T-cell (primary cell): ENCODE measurements around the gene CYP2W1. TPM values are rescaled to one million over a fixed set of nuclear protein-coding genes. Genes with fewer than 3 reads are reported as not detected.
A peak's percentile ranks its signal among the peaks of the same experiment; 100 is the strongest.
"Not testable (repeated sequence)": the region's sequence is repeated elsewhere in the genome, so short reads cannot be mapped to it uniquely, and the experiment has no call there.

ENCODE experiments used
- ATAC-seq, 4 experiments: fragments of 200-7000 bp in 3 of 4; fragments of 150-1000 bp in 1 of 4; cut with Tn5 transposase; replicated peaks in 1 of 4; 1 replicate in 3 of 4; 2 replicates in 1 of 4; pipeline ENCODE4 v1.10.0; 2021; ENCODE audit warnings: moderate library complexity in 3 of 4, mild to moderate bottlenecking in 2 of 4, moderate number of reproducible peaks in 1 of 4
- CTCF ChIA-PET, 2 donors: fragments of 300-600 bp; sonication (Branson Sonifier 250); formaldehyde crosslinking; loops; one replicate each; lab custom pipeline; 2022; ENCODE audit warnings: antibody characterized with exemption in 2 of 2; lab: Charles Lee
- POLR2A ChIA-PET, 2 donors: fragments of 300-600 bp; sonication (Branson Sonifier 250); formaldehyde crosslinking; loops; one replicate each; lab custom pipeline; 2022; ENCODE audit warnings: antibody characterized with exemption in 2 of 2; lab: Charles Lee
- DNase-seq, 35 experiments: peaks; one replicate each; pipeline versions ENCODE4 v3.0.0 to v3.0.0-alpha.2; 2013 to 2023
- H3K27ac ChIP-seq: one replicate; pipeline ENCODE4 v1.5.1; 2013; ENCODE audit warnings: low read length
- H3K27me3 ChIP-seq, 2 experiments: replicated peaks in 1 of 2; 1 replicate in 1 of 2; 2 replicates in 1 of 2; pipeline versions ENCODE4 v1.6.1 to v1.7.0; 2013; ENCODE audit warnings: low read length in 1 of 2, mixed read lengths in 1 of 2; ENCODE audit not compliant: control insufficient read depth in 2 of 2, insufficient read depth in 2 of 2; ENCODE audit errors: extremely low read depth in 1 of 2
- H3K36me3 ChIP-seq, 2 donors: 1 replicate in 1 of 2; 2 replicates in 1 of 2; pipeline versions ENCODE4 v1.6.1 to v1.7.0; 2013; ENCODE audit warnings: low read length in 1 of 2; ENCODE audit not compliant: control insufficient read depth in 2 of 2, insufficient read depth in 1 of 2; ENCODE audit errors: extremely low read depth in 1 of 2
- H3K4me1 ChIP-seq, 2 experiments: 1 replicate in 1 of 2; 2 replicates in 1 of 2; pipeline versions ENCODE4 v1.6.1 to v1.7.0; 2013; ENCODE audit warnings: low read length in 2 of 2, mixed read lengths in 1 of 2; ENCODE audit not compliant: insufficient read depth in 2 of 2, control insufficient read depth in 1 of 2; ENCODE audit errors: extremely low read depth in 1 of 2
- H3K4me3 ChIP-seq, 2 donors: 1 replicate in 1 of 2; 2 replicates in 1 of 2; pipeline versions ENCODE4 v1.5.1 to v1.7.0; 2013; ENCODE audit warnings: mild to moderate bottlenecking in 2 of 2, low read length in 1 of 2, moderate library complexity in 1 of 2; ENCODE audit not compliant: control insufficient read depth in 1 of 2; ENCODE audit errors: extremely low read depth in 1 of 2
- H3K9me3 ChIP-seq: 2 replicates; pipeline ENCODE4 v1.7.0; 2013
- H3K27ac Mint-ChIP-seq, 2 donors: one replicate each; pipeline ENCODE4 v1.8.0; 2020 to 2021; ENCODE audit warnings: mild to moderate bottlenecking in 2 of 2, mixed read lengths in 2 of 2
- H3K27me3 Mint-ChIP-seq, 2 donors: one replicate each; pipeline ENCODE4 v1.8.0; 2021 to 2022; ENCODE audit warnings: mixed read lengths in 2 of 2
- H3K36me3 Mint-ChIP-seq: one replicate; pipeline ENCODE4 v1.8.0; 2021; ENCODE audit warnings: mixed read lengths
- H3K4me1 Mint-ChIP-seq, 3 donors: one replicate each; pipeline ENCODE4 v1.8.0; 2020 to 2022; ENCODE audit warnings: mixed read lengths in 3 of 3, mild to moderate bottlenecking in 1 of 3
- H3K4me3 Mint-ChIP-seq, 3 donors: one replicate each; pipeline ENCODE4 v1.8.0; 2020 to 2022; ENCODE audit warnings: mild to moderate bottlenecking in 3 of 3, mixed read lengths in 3 of 3, moderate library complexity in 3 of 3
- H3K9me3 Mint-ChIP-seq, 3 donors: one replicate each; pipeline ENCODE4 v1.8.0; 2020 to 2022; ENCODE audit warnings: mixed read lengths in 3 of 3
- WGBS: methylation state at CpG from one replicate; pipeline ENCODE4 v1.1.5; 2013; ENCODE audit warnings: missing lambda C conversion rate; ENCODE audit not compliant: insufficient coverage; 5-methylcytosine and 5-hydroxymethylcytosine counted together
- total RNA-seq, 35 experiments: library from RNA in 6 of 35; stranded (reverse) in 6 of 35; fragments of 120-200 nt in 1 of 35; gene quantifications; one replicate each; pipeline versions ENCODE4 v1.2.1 to v1.2.4 and lab custom pipeline; 2013 to 2026

The CYP2W1 gene
- total RNA-seq, 5 donors from 2014 or later (not counting 1 experiment from before 2014, with no cell fraction given) = 0.19 TPM; not detected in 4

DNA sequence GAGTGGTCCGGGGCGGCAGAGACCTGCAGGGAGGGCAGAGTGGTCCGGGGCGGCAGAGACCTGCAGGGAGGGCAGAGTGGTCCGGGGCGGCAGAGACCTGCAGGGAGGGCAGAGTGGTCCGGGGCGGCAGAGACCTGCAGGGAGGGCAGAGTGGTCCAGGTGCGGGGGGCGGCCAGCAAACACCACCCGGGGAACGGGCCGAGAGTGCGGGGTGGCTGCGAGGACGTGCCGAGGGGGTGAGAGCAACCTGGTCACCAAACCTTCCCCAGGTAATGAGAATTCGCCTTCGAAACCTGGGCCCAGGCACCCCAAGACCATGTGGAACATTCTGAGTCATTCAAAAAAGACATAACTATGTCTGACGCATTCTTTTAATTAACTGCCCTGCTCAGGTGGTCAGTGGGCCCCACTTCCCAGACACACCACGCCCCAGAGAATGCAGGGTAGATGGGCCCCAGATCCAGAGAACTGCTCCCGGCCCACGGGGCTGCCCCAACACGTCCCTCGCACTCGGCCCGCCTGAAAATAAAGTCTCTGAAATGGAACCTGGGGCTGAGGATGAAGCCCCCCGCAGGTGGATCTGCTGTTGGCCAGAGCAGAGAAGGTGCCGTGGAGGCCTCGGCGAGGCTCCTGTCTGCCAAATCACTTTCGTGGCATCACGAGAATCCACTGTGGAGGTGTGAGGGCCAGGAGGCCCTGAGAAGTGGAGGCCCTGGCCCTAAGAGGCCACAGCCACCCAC is 48.9 kb downstream of the CYP2W1 start:
- Histone ChIP-seq H3K27ac (no peak overlapping the region), H3K4me1 (peaks cover 7 to 51% of the 10 kb centered on the region in 2 experiments), H3K36me3 (no peaks in the 10 kb centered on the region), H3K4me3 (no peak overlapping the region), H3K9me3 (no peaks in the 10 kb centered on the region), H3K27me3 (no peaks in the 10 kb centered on the region)
- ChIA-PET POLR2A (no interaction called here), CTCF (no interaction called here)
- DNase-seq (no peak), ATAC-seq (no peak)
- H3K36me3 Mint-ChIP-seq = no peaks in the 10 kb centered on the region
- no peaks in the 10 kb centered on the region for H3K9me3 Mint-ChIP-seq
- H3K27ac Mint-ChIP-seq = no peak overlapping the region
- peaks cover 40 to 54% (median 47%) of the 10 kb centered on the region in 3 donors for H3K4me1 Mint-ChIP-seq
- 97% methylated on average over 22 of the region's 33 CpGs for WGBS
- H3K27me3 Mint-ChIP-seq = no peaks in the 10 kb centered on the region
- no peak overlapping the region for H3K4me3 Mint-ChIP-seq

DNA sequence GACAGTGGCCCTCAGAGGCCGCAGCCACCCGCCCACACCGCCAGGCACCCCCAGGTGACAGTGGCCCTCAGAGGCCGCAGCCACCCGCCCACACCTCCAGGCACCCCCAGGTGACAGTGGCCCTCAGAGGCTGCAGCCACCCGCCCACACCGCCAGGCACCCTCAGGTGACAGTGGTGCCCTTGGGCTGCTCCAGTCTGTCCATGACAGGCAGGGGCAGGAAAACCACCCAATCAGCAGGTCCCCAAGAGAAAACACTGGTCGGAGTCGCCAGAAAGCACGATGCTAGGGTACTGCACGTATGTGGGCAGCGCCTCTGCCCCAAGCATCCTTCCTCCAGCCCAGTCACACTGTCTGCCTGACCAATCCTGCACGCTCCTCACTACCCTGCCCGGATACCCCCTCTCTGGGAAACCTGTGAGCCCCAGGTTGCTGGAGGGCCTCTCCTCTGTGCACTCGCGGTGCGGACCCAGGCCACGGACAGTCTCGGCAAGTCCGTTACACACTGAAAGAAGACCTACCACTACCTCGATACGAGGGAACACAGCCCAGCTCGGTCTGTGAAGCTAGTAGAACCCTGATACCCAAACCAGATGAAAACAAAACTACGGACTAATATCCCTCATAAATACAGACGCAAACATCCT is 49.7 kb downstream of the CYP2W1 start:
- no peak for ATAC-seq
- Mint-ChIP-seq H3K9me3 (no peaks in the 10 kb centered on the region), H3K27ac (no peak overlapping the region), H3K4me1 (peaks cover 40 to 48% (median 41%) of the 10 kb centered on the region in 3 donors), H3K27me3 (no peaks in the 10 kb centered on the region), H3K4me3 (peak overlapping the region in 1 of 3 donors; percentile 69), H3K36me3 (no peaks in the 10 kb centered on the region)
- POLR2A ChIA-PET = no interaction called here
- DNase-seq = no peak
- no peaks in the 10 kb centered on the region for H3K36me3 ChIP-seq
- 94% methylated on average over 25 of the region's 25 CpGs for WGBS
- H3K27me3 ChIP-seq = no peaks in the 10 kb centered on the region
- H3K4me1 ChIP-seq = peaks cover 7 to 46% of the 10 kb centered on the region in 2 experiments
- CTCF ChIA-PET = no interaction called here
- peak overlapping the region; percentile 56 for H3K27ac ChIP-seq
- no peak overlapping the region for H3K4me3 ChIP-seq
- no peaks in the 10 kb centered on the region for H3K9me3 ChIP-seq

DNA sequence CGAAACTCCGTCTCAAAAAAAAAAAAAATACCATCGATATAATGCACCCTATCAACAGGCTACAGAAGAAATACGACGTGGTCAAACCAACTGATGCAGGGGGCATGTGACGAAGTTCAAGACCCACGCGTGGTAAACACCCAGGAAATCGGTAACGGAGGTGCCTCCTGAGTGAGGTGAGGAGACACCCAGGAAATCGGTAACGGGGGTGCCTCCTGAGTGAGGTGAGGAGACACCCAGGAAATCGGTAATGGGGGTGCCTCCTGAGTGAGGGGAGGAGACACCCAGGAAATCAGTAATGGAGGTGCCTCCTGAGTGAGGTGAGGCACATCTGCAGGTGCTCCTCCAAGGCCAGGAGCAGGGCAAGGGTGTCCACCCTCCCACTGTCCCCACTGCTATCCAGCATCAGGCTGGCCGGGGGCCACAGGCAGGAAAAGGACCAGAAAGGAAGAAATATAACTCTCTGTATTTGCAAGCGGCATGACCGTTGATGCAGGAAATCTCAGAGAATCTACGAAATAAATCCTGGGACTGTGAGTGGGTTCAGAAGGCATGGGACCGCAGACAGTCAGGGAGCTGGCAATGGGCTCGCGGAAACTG is 50.7 kb downstream of the CYP2W1 start:
- no peaks in the 10 kb centered on the region for H3K9me3 Mint-ChIP-seq
- peaks cover 7 to 42% of the 10 kb centered on the region in 2 experiments for H3K4me1 ChIP-seq
- ATAC-seq = peak; percentile 54 to 80 (median 61)
- no peaks in the 10 kb centered on the region for H3K9me3 ChIP-seq
- POLR2A ChIA-PET = no interaction called here
- peaks cover 39 to 48% (median 41%) of the 10 kb centered on the region in 3 donors for H3K4me1 Mint-ChIP-seq
- peak overlapping the region in 1 of 2 donors; percentile 3 for H3K4me3 ChIP-seq
- H3K36me3 Mint-ChIP-seq = no peaks in the 10 kb centered on the region
- WGBS = 54% methylated on average over 5 of the region's 20 CpGs
- H3K27me3 Mint-ChIP-seq = no peaks in the 10 kb centered on the region
- CTCF ChIA-PET = interaction anchor here in 1 of 2 donors (0.6 kb wide), 1 partner anchor 1949 kb away, joined by 4 read pairs; no protein-coding TSS in a partner anchor
- H3K36me3 ChIP-seq = no peaks in the 10 kb centered on the region
- peak overlapping the region; percentile 56 for H3K27ac ChIP-seq
- H3K27ac Mint-ChIP-seq = peak overlapping the region; percentile 42 to 81
- no peaks in the 10 kb centered on the region for H3K27me3 ChIP-seq
- peak in 32 of 35 experiments; percentile 16 to 66 (median 47) for DNase-seq
- H3K4me3 Mint-ChIP-seq = peak overlapping the region; percentile 21 to 69 (median 55)

DNA sequence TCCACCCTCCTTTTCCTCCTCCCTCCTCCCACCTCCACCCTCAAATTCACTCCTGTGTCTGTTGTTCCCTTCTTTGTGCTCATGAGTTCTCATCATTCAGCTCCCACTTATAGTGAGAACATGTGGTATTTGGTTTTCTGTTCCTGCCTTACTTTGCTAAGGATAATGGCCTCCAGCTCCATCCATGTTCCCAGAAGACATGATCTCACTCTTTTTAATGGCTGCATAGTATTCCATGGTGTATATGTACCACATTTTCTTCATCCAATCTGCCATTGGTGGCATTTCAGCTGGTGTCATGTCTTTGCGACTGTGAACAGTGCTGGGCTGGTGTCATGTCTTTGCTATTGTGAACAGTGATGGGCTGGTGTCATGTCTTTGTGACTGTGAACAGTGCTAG is 51.8 kb downstream of the CYP2W1 start:
- POLR2A ChIA-PET, H3K4me3 Mint-ChIP-seq, H3K27me3 Mint-ChIP-seq, H3K36me3 ChIP-seq, H3K36me3 Mint-ChIP-seq, H3K4me3 ChIP-seq, H3K27me3 ChIP-seq, CTCF ChIA-PET, H3K27ac ChIP-seq, H3K27ac Mint-ChIP-seq, DNase-seq, ATAC-seq, H3K9me3 Mint-ChIP-seq, H3K9me3 ChIP-seq: not testable (repeated sequence)
- peaks cover 30 to 40% (median 33%) of the 10 kb centered on the region in 3 donors for H3K4me1 Mint-ChIP-seq
- H3K4me1 ChIP-seq = peaks cover 7 to 30% of the 10 kb centered on the region in 2 experiments
- 100% methylated on average over 1 of the region's 1 CpG for WGBS

DNA sequence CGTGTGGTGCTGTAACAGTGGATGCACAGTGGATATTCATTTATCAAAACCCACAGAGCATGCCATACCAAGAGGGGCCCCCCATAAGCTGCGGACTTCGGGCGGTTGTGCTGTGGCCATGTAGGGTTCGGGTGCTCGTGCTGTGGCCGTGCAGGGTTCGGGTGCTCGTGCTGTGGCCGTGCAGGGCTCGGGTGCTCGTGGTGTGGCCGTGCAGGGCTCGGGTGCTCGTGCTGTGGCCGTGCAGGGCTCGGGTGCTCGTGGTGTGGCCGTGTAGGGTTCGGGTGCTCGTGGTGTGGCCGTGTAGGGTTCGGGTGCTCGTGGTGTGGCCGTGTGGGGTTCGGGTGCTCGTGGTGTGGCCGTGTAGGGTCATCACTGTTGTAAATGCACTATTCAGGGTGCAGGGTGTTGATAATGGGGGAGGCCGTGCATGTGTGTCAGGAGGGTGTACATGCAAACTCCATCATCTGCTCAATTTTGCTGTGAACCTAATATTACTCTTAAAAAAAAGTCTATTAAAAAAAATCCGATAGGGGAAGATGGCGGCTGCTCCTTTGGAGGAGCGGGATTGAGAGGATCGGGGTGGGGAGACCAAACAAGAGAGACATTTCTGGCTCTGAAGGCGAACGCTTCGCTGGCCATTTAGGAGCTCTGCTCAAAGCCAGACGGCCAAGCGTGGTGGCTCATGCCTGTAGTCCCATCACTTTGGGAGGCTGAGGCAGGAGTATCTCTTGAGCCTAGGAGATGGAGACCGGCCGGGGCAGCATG is 53.4 kb downstream of the CYP2W1 start:
- H3K4me1 ChIP-seq = peaks cover 7 to 22% of the 10 kb centered on the region in 2 experiments
- ATAC-seq, H3K36me3 ChIP-seq, DNase-seq, H3K27ac Mint-ChIP-seq, CTCF ChIA-PET, H3K4me3 Mint-ChIP-seq, H3K27me3 ChIP-seq, H3K36me3 Mint-ChIP-seq, H3K9me3 ChIP-seq, H3K27ac ChIP-seq, H3K4me3 ChIP-seq, POLR2A ChIA-PET, H3K9me3 Mint-ChIP-seq, H3K27me3 Mint-ChIP-seq: not testable (repeated sequence)
- WGBS = 96% methylated on average over 7 of the region's 40 CpGs
- peaks cover 26 to 35% (median 26%) of the 10 kb centered on the region in 3 donors for H3K4me1 Mint-ChIP-seq
